Transverse colon (tissue), 4 donors: ENCODE results near the gene UQCR11. TPM values are rescaled to one million over a fixed set of nuclear protein-coding genes. Genes with fewer than 3 reads are reported as not detected.

ENCODE experiments used
- DNase-seq: peaks from one replicate; pipeline ENCODE4 v3.0.0-alpha.2; 2019
- H3K27ac ChIP-seq, 4 donors: fragments of 200-600 bp; sonication (generic); 2 replicates each; pipeline ENCODE4 v1.5.1; 2016 to 2018; ENCODE audit warnings: inconsistent platforms in 4 of 4
- H3K27me3 ChIP-seq: fragments of 200-600 bp; sonication (generic); 2 replicates; pipeline ENCODE4 v1.5.1; 2017; ENCODE audit warnings: inconsistent platforms
- H3K36me3 ChIP-seq, 4 donors: fragments of 200-600 bp; sonication (generic); 2 replicates each; pipeline ENCODE4 v1.5.1; 2017 to 2019; ENCODE audit warnings: inconsistent platforms in 4 of 4
- H3K4me1 ChIP-seq, 4 donors: fragments of 200-600 bp; sonication (generic); 2 replicates each; pipeline ENCODE4 v1.5.1; 2017 to 2020; ENCODE audit warnings: inconsistent platforms in 4 of 4
- H3K4me3 ChIP-seq, 4 donors: fragments of 200-600 bp; sonication (generic); 1 replicate in 1 of 4; 2 replicates in 3 of 4; pipeline versions ENCODE4 v1.5.1 to v1.6.1; 2017 to 2019; ENCODE audit warnings: inconsistent platforms in 4 of 4
- H3K9me3 ChIP-seq, 2 donors: fragments of 200-600 bp; sonication (generic); 2 replicates each; pipeline ENCODE4 v1.5.1; 2017 to 2019; ENCODE audit warnings: inconsistent platforms in 2 of 2
- CTCF ChIP-seq, 5 experiments: fragments of 200-600 bp in 3 of 5; fragments of 450-650 bp in 2 of 5; sonication (generic) in 3 of 5; IDR thresholded peaks; 1 replicate in 2 of 5; 2 replicates in 3 of 5; pipeline ENCODE4 v1.5.1; 2016 to 2017; ENCODE audit warnings: antibody characterized with exemption in 5 of 5, inconsistent platforms in 3 of 5, mild to moderate bottlenecking in 2 of 5, moderate library complexity in 1 of 5
- EP300 ChIP-seq: sonication (generic); formaldehyde crosslinking; IDR thresholded peaks from one replicate; pipeline ENCODE4 v1.6.1; 2017; ENCODE audit warnings: antibody characterized with exemption, low read depth
- POLR2A ChIP-seq: fragments of 450-650 bp; IDR thresholded peaks from one replicate; pipeline ENCODE4 v1.6.1; 2016; ENCODE audit warnings: antibody characterized with exemption, mild to moderate bottlenecking, moderate library complexity
- POLR2AphosphoS5 ChIP-seq, 3 donors: sonication (generic); formaldehyde crosslinking; IDR thresholded peaks; one replicate each; pipeline ENCODE4 v1.6.1; 2016; ENCODE audit warnings: antibody characterized with exemption in 3 of 3
- WGBS, 2 donors: methylation state at CpG; one replicate each; pipeline ENCODE4 v1.1.5; 2018; ENCODE audit warnings: low coverage in 1 of 2; 5-methylcytosine and 5-hydroxymethylcytosine counted together
- in situ Hi-C, 4 donors: fragments of 200-750 bp; cut with MboI; loops; one replicate each; pipeline versions ENCODE4 v1.15.0 to v1.15.1; 2017; ENCODE audit warnings: low sequenced_read_pairs in 3 of 4, low pct_ligation_motif_present in 1 of 4, low pct_unique_long_range_greater_than_20kb in 1 of 4
- intact Hi-C: fragments of 100-400 bp; cut with DNase I; formaldehyde crosslinking; loops from one replicate; pipeline ENCODE4 v1.15.1; 2023; ENCODE audit warnings: low total_unique reads
- total RNA-seq, 4 donors: library from RNA; depleted of rRNA; stranded (reverse); fragments of >200 nt; gene quantifications; one replicate each; pipeline ENCODE4 v1.1.0, GENCODE V29; 2016

Gene UQCR11
- total RNA-seq, 4 donors from 2014 or later: 19.9 to 120 (median 60.8) TPM

GRCh38 chr19:1652471-1653299 lies 47.4 kb upstream of the UQCR11 start, which contains the start of gene TCF3:
TCF3 (minus strand) TSS chr19:1652615; CDS start chr19:1650248, 2,367 bp downstream.
- no peaks in the 10 kb centered on the region for H3K9me3 ChIP-seq
- in situ Hi-C loops (no loop called here), intact Hi-C loops (no loop called here)
- H3K27ac ChIP-seq: peak within 1 kb of the TSS; percentile 91 to 100 (median 98)
- TF ChIP-seq POLR2A: no peak
- no peak for TF ChIP-seq CTCF (IDR thresholded peaks at IDR 0.05)
- TF ChIP-seq POLR2AphosphoS5 (IDR thresholded peaks at IDR 0.05): peak; percentile 31 to 72 (median 54)
- no peak for TF ChIP-seq EP300
- 1% methylated on average over 54 of the region's 107 CpGs; no CpG with 5 or more reads in 1 of the 2 donors for WGBS, 2 donors
- peak within 1 kb of the TSS; percentile 73 to 99 (median 97) for H3K4me3 ChIP-seq
- H3K4me1 ChIP-seq: peaks cover 8 to 21% (median 11%) of the 10 kb centered on the region in 4 donors
- no peaks in the 10 kb centered on the region for H3K27me3 ChIP-seq
- DNase-seq: peak; percentile 99
- H3K36me3 ChIP-seq: no peaks in the 10 kb centered on the region

GRCh38 chr19:1651568-1652291 lies 46.5 kb upstream of the UQCR11 start:
- Histone ChIP-seq H3K4me1 (peaks cover 8 to 21% (median 11%) of the 10 kb centered on the region in 4 donors), H3K27me3 (no peaks in the 10 kb centered on the region), H3K36me3 (no peaks in the 10 kb centered on the region), H3K9me3 (no peaks in the 10 kb centered on the region), H3K27ac (peak overlapping the region; percentile 88 to 93 (median 90)), H3K4me3 (peak overlapping the region; percentile 73 to 99 (median 97))
- intact Hi-C loops (loop anchor here (1.0 kb wide), 1 partner anchor 45 kb away; no protein-coding TSS in a partner anchor), in situ Hi-C loops (no loop called here)
- TF ChIP-seq CTCF (IDR thresholded peaks at IDR 0.05) (no peak), POLR2AphosphoS5 (IDR thresholded peaks at IDR 0.05) (no peak), EP300 (no peak), POLR2A (no peak)
- 0% methylated on average over 26 of the region's 101 CpGs; no CpG with 5 or more reads in 1 of the 2 donors for WGBS, 2 donors
- DNase-seq: peak; percentile 58

GRCh38 chr19:1650650-1651567 lies 45.6 kb upstream of the UQCR11 start:
- WGBS, 2 donors: 13 to 16% methylated on average over 7 to 32 of the region's 36 CpGs
- H3K4me1 ChIP-seq: peaks cover 8 to 21% (median 11%) of the 10 kb centered on the region in 4 donors
- no peaks in the 10 kb centered on the region for H3K36me3 ChIP-seq
- H3K9me3 ChIP-seq: no peaks in the 10 kb centered on the region
- peak in 1 of 5 experiments; percentile 3 for TF ChIP-seq CTCF (IDR thresholded peaks at IDR 0.05)
- no peak for TF ChIP-seq POLR2AphosphoS5 (IDR thresholded peaks at IDR 0.05)
- in situ Hi-C loops: no loop called here
- intact Hi-C loops: loop anchor here (1.0 kb wide), 1 partner anchor 45 kb away; no protein-coding TSS in a partner anchor
- H3K4me3 ChIP-seq: peak overlapping the region; percentile 73 to 99 (median 97)
- DNase-seq: peak; percentile 70
- H3K27ac ChIP-seq: peak overlapping the region; percentile 88 to 93 (median 90)
- no peaks in the 10 kb centered on the region for H3K27me3 ChIP-seq
